Omental fat pad (tissue), 4 donors: ENCODE measurements around the gene ABHD15. TPM values are rescaled to one million over a fixed set of nuclear protein-coding genes. Genes with fewer than 3 reads are reported as not detected.

Experiments
- ATAC-seq: fragments of 150-250 bp; one replicate; pipeline ENCODE4 v1.9.1; 2016; ENCODE audit warnings: mild to moderate bottlenecking, moderate library complexity; ENCODE audit not compliant: low FRiP score
- DNase-seq: peaks from one replicate; pipeline ENCODE4 v3.0.0-alpha.2; 2019; ENCODE audit warnings: low spot score
- total RNA-seq, 4 donors: library from RNA; depleted of rRNA; stranded (reverse); fragments of >200 nt; gene quantifications; one replicate each; pipeline ENCODE4 v1.1.0, GENCODE V29; 2016
- TF ChIP-seq, protein P1 (sequence below), 3 donors: fragments of 450-650 bp; IDR thresholded peaks; one replicate each; pipeline ENCODE4 v1.5.1; 2016 to 2017; ENCODE audit warnings: antibody characterized with exemption in 3 of 3, mild to moderate bottlenecking in 3 of 3, moderate library complexity in 2 of 3

ABHD15 gene
- total RNA-seq, 4 donors from 2014 or later: 21.6 to 55.2 (median 25.2) TPM

DNA sequence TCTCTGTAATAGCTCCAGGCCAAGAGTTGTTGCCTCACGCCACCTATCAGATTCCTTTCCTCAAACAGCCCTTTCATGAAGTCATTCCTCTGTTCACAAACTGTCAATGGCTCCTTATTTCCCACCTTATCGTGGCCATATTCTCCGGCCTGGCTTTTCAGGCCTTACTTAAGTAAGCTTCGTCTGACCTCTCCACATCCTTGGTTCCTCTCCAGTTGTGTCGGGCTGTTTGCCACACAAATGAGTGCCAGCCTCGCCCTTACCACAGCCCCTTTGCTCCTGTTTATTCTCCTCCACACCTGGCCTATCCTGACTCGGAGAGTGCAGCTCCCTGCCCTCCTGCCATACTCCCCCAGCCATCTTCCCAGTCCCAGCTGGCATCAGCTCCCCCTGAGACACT is 3.7 kb upstream of the ABHD15 start:
- TF ChIP-seq, protein P1, sequence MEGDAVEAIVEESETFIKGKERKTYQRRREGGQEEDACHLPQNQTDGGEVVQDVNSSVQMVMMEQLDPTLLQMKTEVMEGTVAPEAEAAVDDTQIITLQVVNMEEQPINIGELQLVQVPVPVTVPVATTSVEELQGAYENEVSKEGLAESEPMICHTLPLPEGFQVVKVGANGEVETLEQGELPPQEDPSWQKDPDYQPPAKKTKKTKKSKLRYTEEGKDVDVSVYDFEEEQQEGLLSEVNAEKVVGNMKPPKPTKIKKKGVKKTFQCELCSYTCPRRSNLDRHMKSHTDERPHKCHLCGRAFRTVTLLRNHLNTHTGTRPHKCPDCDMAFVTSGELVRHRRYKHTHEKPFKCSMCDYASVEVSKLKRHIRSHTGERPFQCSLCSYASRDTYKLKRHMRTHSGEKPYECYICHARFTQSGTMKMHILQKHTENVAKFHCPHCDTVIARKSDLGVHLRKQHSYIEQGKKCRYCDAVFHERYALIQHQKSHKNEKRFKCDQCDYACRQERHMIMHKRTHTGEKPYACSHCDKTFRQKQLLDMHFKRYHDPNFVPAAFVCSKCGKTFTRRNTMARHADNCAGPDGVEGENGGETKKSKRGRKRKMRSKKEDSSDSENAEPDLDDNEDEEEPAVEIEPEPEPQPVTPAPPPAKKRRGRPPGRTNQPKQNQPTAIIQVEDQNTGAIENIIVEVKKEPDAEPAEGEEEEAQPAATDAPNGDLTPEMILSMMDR (IDR thresholded peaks at IDR 0.05): no peak
- ATAC-seq (no peak), DNase-seq (peak; percentile 14)

DNA sequence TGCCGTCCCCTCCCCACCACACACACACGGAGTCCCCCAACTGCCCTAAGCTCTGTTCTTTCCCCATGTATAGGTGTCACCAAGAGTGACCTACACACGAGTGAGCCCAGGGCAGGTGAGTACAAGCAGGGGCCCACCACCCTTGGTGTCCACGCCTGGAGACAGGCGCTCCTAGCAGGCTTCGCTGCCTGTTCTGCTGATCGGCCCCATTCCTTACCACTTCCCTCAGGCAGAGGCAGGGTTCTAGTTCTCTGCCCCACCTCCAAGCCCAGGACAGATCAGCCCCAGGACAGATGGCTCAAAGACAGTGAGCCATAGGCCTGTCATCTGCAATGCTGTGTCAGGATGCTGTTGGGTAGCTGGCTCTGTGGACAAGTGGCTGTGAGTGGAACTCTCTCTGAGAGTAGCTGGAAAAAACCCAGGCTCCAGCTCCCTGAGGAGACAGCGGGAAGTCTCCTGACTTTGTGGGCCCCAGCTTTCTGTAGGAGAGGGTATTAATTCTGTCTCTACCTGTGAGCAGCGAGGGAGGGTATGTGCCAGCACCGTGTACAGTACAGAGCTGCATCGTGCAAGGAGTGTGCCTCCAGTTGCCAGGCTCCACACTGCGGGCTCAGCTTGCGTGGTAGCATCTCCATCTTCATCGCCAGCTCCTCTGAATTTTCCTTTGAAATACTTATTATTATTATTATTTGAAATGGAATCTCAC is 2.6 kb upstream of the ABHD15 start:
- ATAC-seq: no peak
- TF ChIP-seq, protein P1 (IDR thresholded peaks at IDR 0.05): no peak

DNA sequence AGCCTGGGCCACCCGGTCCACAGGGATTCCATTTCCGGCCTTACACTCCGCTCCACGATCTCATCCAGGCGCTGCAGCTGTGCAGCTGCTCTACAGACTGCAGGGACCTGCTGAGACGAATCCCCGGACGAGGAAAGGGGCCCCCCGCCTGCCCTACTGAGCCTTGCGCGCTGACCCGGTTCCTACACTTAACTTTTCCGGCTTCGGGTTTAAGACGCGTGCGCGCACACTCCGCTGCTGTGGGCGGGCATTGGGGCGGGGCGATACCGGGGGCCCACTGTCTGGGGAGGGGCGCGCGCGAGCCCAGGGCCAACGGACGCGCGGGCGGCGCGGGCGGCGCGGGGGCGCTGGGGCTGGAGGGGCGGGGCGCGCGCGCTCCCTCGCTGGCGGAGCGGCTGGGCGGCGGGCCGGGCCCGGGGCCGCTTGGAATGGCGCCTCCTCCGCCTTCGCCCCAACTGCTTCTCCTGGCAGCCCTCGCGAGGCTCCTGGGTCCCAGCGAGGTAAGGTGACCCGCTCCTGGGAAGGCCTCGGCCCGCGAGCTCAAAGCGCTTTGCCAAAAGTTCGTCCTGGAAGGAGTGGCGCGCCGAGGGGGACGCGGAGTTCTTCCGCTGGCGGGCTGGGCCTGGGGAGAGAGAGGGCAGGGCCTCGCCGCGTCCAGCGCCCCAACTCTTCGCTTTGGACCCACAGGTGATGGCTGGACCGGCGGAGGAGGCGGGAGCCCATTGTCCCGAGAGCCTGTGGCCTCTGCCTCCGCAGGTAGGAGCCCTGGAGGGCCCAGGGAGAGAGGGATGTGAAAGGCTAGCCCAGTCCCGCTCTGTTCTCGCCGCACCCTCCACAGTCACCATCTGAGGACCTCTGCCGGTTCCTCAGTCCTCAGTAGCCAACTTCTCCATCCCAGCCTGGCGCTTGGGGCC is 1.8 kb upstream of the ABHD15 start, which contains the start of gene TP53I13:
TSS of gene TP53I13 (plus strand) at position 371 of the 914 bp plus-strand sequence. CDS start at position 429, 58 bp downstream.
- DNase-seq (peak; percentile 64), ATAC-seq (peak; percentile 48)
- TF ChIP-seq, protein P1 (IDR thresholded peaks at IDR 0.05): no peak

More for the DNA sequence above, 2.6 kb upstream of the ABHD15 start:
- DNase-seq: peak; percentile 22

DNA sequence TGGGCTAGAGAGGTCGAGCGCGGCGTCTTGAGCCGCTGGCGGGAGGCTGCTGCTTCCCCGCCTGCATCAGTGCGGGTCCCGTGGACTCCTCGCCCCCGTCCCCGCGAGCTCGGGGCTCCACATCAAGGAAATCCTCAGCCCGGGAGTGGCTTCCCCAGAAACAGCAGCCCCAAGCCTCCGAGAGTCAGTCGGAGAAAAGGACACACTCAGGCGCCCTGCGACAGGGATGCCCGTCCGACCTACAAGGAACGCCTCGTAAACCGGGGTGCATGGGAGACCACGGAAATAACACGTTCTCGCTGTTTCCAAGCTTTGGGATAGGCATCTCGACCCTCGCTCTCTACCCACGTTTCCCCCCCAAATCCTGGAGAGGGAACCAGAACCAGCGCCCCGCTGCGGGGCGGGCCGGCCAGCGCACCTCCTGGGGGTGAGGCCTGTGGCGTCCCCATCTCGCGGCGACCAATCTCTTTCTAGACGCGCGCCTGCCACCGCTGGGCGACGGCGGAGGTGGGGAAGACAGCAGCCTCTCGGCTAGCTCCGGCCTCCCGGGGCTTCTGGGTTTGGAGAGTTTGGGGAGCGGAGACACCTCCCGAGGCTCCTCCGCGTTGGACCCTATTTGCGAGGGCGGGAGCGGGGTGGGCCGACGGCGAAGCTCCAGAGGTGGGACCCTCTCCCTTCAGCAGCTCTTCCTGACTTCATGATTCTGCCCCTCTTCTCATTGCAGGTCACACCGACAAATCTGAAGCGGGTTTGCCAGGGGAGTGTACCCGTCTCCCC is 905 bp upstream of the ABHD15 start:
- DNase-seq: peak; percentile 24
- TF ChIP-seq, protein P1 (IDR thresholded peaks at IDR 0.05): no peak
- no peak for ATAC-seq

DNA sequence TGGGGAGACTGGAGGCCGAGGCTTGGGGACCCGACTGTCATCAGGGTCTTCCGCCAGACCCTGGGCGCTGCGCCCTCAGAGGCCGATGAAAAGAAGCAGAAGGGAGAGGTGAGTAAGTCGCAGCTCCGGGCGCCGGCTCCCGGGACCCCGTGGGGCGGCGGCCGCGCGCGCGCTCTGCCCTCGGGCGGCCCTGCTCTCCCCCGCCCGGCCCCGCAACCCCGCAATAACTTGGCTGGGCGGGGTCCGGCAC is 392 bp upstream of the ABHD15 start:
- DNase-seq (no peak), ATAC-seq (peak; percentile 9)
- TF ChIP-seq, protein P1 (IDR thresholded peaks at IDR 0.05): no peak

DNA sequence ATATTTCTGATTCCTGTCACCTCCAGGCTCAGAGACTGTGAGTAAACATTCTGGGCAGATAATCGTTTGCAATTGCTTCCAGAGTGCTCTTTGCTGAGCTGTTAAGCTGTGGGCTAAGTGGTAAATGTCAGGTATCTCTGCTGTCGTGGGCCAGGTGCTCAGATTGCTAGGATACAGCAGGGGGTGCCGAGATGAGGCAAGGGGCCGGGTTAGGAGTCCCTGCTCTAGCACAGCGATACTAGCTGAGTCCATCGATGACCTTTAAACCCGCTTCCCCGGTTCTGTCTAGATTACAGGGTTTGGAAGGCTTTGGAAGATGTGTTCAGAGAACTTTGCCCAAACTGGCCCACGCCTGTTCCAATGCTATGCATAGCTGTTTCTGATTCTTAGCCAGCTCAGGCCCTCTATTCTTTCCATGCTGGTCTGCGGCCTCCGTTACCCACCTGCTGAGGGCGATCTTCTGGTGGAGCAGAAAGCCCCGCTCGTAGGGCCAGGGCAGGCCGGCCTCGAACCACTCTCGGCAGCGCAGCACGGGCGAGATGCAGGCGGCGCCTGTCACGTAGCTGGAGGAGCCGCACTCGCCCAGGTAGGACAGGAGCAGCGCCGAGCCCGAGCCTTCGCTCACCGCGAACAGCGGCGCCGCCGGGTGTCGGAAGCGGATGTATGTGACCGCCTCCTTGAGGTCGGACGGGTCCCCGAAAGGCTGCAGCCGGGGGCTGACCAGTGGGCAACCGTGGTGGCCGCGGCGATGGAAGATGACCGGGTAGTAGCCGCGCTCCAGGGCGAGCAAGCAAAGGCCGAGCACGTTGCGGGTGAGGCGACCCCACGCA is 979 bp downstream of the ABHD15 start:
- DNase-seq (peak; percentile 23), ATAC-seq (no peak)
- TF ChIP-seq, protein P1 (IDR thresholded peaks at IDR 0.05): no peak
